ENCODE measurements around the gene HADHA. TPM values are rescaled to one million over a fixed set of nuclear protein-coding genes. Genes with fewer than 3 reads are reported as not detected.

Gene HADHA
- total RNA-seq, 6 donors from 2014 or later = 61.8 to 120 (median 110) TPM

GRCh38 chr2:26187537-26188104 is 56.8 kb downstream of the HADHA start:
- Histone ChIP-seq H3K9me3 (no peaks in the 10 kb centered on the region), H3K27ac (no peak overlapping the region), H3K4me1 (peaks cover 0 to 13% (median 11%) of the 10 kb centered on the region in 4 donors), H3K4me3 (no peak overlapping the region), H3K27me3 (no peaks in the 10 kb centered on the region), H3K36me3 (peaks cover 0 to 27% (median 22%) of the 10 kb centered on the region in 4 donors)
- DNase-seq (no peak), ATAC-seq (ENCODE audit: low FRiP score in 2 of 2) (no peak)
- 93 to 94% methylated on average over 13 to 14 of the region's 16 CpGs for WGBS, 2 donors
- TF ChIP-seq POLR2A (IDR thresholded peaks at IDR 0.05) = no peak

GRCh38 chr2:26187114-26187513 is 57.3 kb downstream of the HADHA start:
- peak in 1 of 2 donors; percentile 77 for DNase-seq

GRCh38 chr2:26185954-26186770 is 58.3 kb downstream of the HADHA start:
- H3K4me1 ChIP-seq = peaks cover 0 to 13% (median 11%) of the 10 kb centered on the region in 4 donors
- TF ChIP-seq POLR2AphosphoS5 (IDR thresholded peaks at IDR 0.05) (no peak), POLR2A (IDR thresholded peaks at IDR 0.05) (no peak), EP300 (IDR thresholded peaks at IDR 0.05) (no peak)
- TF ChIP-seq, protein P1, sequence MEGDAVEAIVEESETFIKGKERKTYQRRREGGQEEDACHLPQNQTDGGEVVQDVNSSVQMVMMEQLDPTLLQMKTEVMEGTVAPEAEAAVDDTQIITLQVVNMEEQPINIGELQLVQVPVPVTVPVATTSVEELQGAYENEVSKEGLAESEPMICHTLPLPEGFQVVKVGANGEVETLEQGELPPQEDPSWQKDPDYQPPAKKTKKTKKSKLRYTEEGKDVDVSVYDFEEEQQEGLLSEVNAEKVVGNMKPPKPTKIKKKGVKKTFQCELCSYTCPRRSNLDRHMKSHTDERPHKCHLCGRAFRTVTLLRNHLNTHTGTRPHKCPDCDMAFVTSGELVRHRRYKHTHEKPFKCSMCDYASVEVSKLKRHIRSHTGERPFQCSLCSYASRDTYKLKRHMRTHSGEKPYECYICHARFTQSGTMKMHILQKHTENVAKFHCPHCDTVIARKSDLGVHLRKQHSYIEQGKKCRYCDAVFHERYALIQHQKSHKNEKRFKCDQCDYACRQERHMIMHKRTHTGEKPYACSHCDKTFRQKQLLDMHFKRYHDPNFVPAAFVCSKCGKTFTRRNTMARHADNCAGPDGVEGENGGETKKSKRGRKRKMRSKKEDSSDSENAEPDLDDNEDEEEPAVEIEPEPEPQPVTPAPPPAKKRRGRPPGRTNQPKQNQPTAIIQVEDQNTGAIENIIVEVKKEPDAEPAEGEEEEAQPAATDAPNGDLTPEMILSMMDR (IDR thresholded peaks at IDR 0.05) = no peak
- no peak overlapping the region for H3K27ac ChIP-seq
- DNase-seq (no peak), ATAC-seq (ENCODE audit: low FRiP score in 2 of 2) (no peak)
- 92 to 97% methylated on average over 14 to 15 of the region's 16 CpGs for WGBS, 2 donors
- no peak overlapping the region for H3K4me3 ChIP-seq
- H3K9me3 ChIP-seq = no peaks in the 10 kb centered on the region
- H3K36me3 ChIP-seq = peaks cover 0 to 12% (median 9%) of the 10 kb centered on the region in 4 donors
- no peaks in the 10 kb centered on the region for H3K27me3 ChIP-seq

More at GRCh38 chr2:26187114-26187513, 57.3 kb downstream of the HADHA start:
- Histone ChIP-seq H3K27me3 (no peaks in the 10 kb centered on the region), H3K36me3 (peaks cover 0 to 22% (median 18%) of the 10 kb centered on the region in 4 donors), H3K4me3 (no peak overlapping the region), H3K4me1 (peaks cover 0 to 13% (median 11%) of the 10 kb centered on the region in 4 donors), H3K27ac (no peak overlapping the region), H3K9me3 (no peaks in the 10 kb centered on the region)
- TF ChIP-seq, protein P1 (IDR thresholded peaks at IDR 0.05) = no peak
- TF ChIP-seq POLR2AphosphoS5 (IDR thresholded peaks at IDR 0.05) (no peak), POLR2A (IDR thresholded peaks at IDR 0.05) (no peak), EP300 (IDR thresholded peaks at IDR 0.05) (no peak)
- no peak for ATAC-seq (ENCODE audit: low FRiP score in 2 of 2)
- 95 to 96% methylated on average over 13 to 15 of the region's 15 CpGs for WGBS, 2 donors

GRCh38 chr2:26185304-26185928 is 59.0 kb downstream of the HADHA start:
- H3K27ac ChIP-seq = peak overlapping the region in 3 of 4 donors; percentile 28 to 70 (median 53)
- no peaks in the 10 kb centered on the region for H3K27me3 ChIP-seq
- H3K36me3 ChIP-seq = peaks cover 0 to 5% (median 2%) of the 10 kb centered on the region in 4 donors
- TF ChIP-seq POLR2A (IDR thresholded peaks at IDR 0.05) (no peak), POLR2AphosphoS5 (IDR thresholded peaks at IDR 0.05) (no peak), EP300 (IDR thresholded peaks at IDR 0.05) (no peak)
- TF ChIP-seq, protein P1 (IDR thresholded peaks at IDR 0.05) = no peak
- DNase-seq (no peak), ATAC-seq (ENCODE audit: low FRiP score in 2 of 2) (no peak)
- 54 to 89% methylated on average over 13 to 20 of the region's 20 CpGs for WGBS, 2 donors
- H3K9me3 ChIP-seq = no peaks in the 10 kb centered on the region
- H3K4me1 ChIP-seq = peaks cover 0 to 13% (median 11%) of the 10 kb centered on the region in 4 donors
- peak overlapping the region; percentile 24 to 59 (median 52) for H3K4me3 ChIP-seq

All from upper lobe of left lung (tissue), 6 donors.